Fibroblast of lung (primary cell): ENCODE data around the gene C10orf90. TPM values are rescaled to one million over a fixed set of nuclear protein-coding genes. Genes with fewer than 3 reads are reported as not detected.

Experiments
- DNase-seq, 2 donors: peaks; one replicate each; pipeline versions ENCODE4 v3.0.0 to v3.0.0-alpha.2; 2010; ENCODE audit warnings: low read depth in 2 of 2
- H2AFZ ChIP-seq: 2 replicates; pipeline ENCODE4 v1.5.1; 2012; ENCODE audit warnings: low read length, control low read depth, inconsistent platforms
- H3K27ac ChIP-seq: 2 replicates; pipeline ENCODE4 v1.5.1; 2011; ENCODE audit warnings: low read length, control low read depth; ENCODE audit not compliant: insufficient read depth
- H3K27me3 ChIP-seq: 2 replicates; pipeline ENCODE4 v1.5.1; 2011; ENCODE audit warnings: mild to moderate bottlenecking, low read length; ENCODE audit not compliant: control insufficient read depth, insufficient read depth
- H3K36me3 ChIP-seq: 2 replicates; pipeline ENCODE4 v1.5.1; 2011; ENCODE audit warnings: low read length; ENCODE audit not compliant: control insufficient read depth, insufficient read depth
- H3K4me1 ChIP-seq: 2 replicates; pipeline ENCODE4 v1.5.1; 2011; ENCODE audit warnings: low read length; ENCODE audit not compliant: control insufficient read depth, insufficient read depth; ENCODE audit errors: extremely low read depth
- H3K4me2 ChIP-seq: 2 replicates; pipeline ENCODE4 v1.5.1; 2011; ENCODE audit warnings: low read length, control low read depth; ENCODE audit not compliant: insufficient read depth; ENCODE audit errors: extremely low read depth
- H3K4me3 ChIP-seq, 4 experiments: fragments of 200-600 bp in 1 of 4; sonication (generic) in 1 of 4; replicated peaks in 1 of 4; 2 replicates each; pipeline ENCODE4 v1.5.1; 2011 to 2016; ENCODE audit warnings: low read length in 4 of 4, low read depth in 3 of 4, mild to moderate bottlenecking in 3 of 4, control low read depth in 2 of 4, inconsistent platforms in 1 of 4, mixed read lengths in 1 of 4; ENCODE audit not compliant: insufficient read depth in 1 of 4; ENCODE audit errors: control extremely low read depth in 1 of 4
- H3K79me2 ChIP-seq: 2 replicates; pipeline ENCODE4 v1.5.1; 2012; ENCODE audit warnings: mild to moderate bottlenecking, low read length, inconsistent platforms; ENCODE audit not compliant: control insufficient read depth, insufficient read depth
- H3K9ac ChIP-seq: 2 replicates; pipeline ENCODE4 v1.5.1; 2011; ENCODE audit warnings: mild to moderate bottlenecking, low read length, control low read depth; ENCODE audit not compliant: insufficient read depth
- H3K9me3 ChIP-seq: 2 replicates; pipeline ENCODE4 v1.5.1; 2012; ENCODE audit warnings: low read depth, low read length; ENCODE audit not compliant: control insufficient read depth, insufficient read depth
- H4K20me1 ChIP-seq: 2 replicates; pipeline ENCODE4 v1.5.1; 2011; ENCODE audit warnings: low read length; ENCODE audit not compliant: control insufficient read depth, insufficient read depth; ENCODE audit errors: extremely low read depth
- EZH2 ChIP-seq: IDR thresholded peaks from 2 replicates; pipeline ENCODE4 v1.5.1; 2012; ENCODE audit warnings: low read length, control low read depth, mild to moderate bottlenecking; ENCODE audit errors: missing control alignments
- polyA plus RNA-seq, 2 donors: library from polyadenylated mRNA; depleted of rRNA in 1 of 2; stranded (reverse) in 1 of 2; unstranded in 1 of 2; fragments of >200 nt; gene quantifications; 2 replicates each; pipeline ENCODE4 v1.2.1, GENCODE V29; 2011 to 2012; ENCODE audit warnings: missing spikeins in 1 of 2
- total RNA-seq: library from RNA; depleted of rRNA; stranded (reverse); fragments of >200 nt; gene quantifications from 2 replicates; pipeline ENCODE4 v1.2.1, GENCODE V29; 2014
- TF ChIP-seq, protein P1 (sequence below), 2 donors: IDR thresholded peaks in 1 of 2; conservative IDR thresholded peaks in 1 of 2; 1 replicate in 1 of 2; 2 replicates in 1 of 2; pipeline ENCODE4 v1.5.1; 2011 to 2012; ENCODE audit warnings: low read length in 2 of 2, control low read depth in 1 of 2, inconsistent platforms in 1 of 2, low read depth in 1 of 2, mild to moderate bottlenecking in 1 of 2

The C10orf90 gene
- total and polyA plus RNA-seq, 2 donors (not counting 1 experiment from before 2014, with no cell fraction given), result 0.17 to 0.65 TPM

- DNase-seq, result no peak
- H3K4me3 ChIP-seq, result no peak overlapping the region
- no peak overlapping the region for H3K4me2 ChIP-seq
- no peak overlapping the region for H3K27ac ChIP-seq
- H4K20me1 ChIP-seq, result no peaks in the 10 kb centered on the region
- no peaks in the 10 kb centered on the region for H3K4me1 ChIP-seq
- H3K79me2 ChIP-seq, result no peaks in the 10 kb centered on the region
- no peak overlapping the region for H2AFZ ChIP-seq
- TF ChIP-seq EZH2, result no peak
- TF ChIP-seq, protein P1, sequence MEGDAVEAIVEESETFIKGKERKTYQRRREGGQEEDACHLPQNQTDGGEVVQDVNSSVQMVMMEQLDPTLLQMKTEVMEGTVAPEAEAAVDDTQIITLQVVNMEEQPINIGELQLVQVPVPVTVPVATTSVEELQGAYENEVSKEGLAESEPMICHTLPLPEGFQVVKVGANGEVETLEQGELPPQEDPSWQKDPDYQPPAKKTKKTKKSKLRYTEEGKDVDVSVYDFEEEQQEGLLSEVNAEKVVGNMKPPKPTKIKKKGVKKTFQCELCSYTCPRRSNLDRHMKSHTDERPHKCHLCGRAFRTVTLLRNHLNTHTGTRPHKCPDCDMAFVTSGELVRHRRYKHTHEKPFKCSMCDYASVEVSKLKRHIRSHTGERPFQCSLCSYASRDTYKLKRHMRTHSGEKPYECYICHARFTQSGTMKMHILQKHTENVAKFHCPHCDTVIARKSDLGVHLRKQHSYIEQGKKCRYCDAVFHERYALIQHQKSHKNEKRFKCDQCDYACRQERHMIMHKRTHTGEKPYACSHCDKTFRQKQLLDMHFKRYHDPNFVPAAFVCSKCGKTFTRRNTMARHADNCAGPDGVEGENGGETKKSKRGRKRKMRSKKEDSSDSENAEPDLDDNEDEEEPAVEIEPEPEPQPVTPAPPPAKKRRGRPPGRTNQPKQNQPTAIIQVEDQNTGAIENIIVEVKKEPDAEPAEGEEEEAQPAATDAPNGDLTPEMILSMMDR (conservative IDR thresholded peaks at IDR 0.05 in 1 of 2, IDR thresholded peaks at IDR 0.05 in 1 of 2; ENCODE audit: low read depth in 1 of 2, low read length in 2 of 2), result no peak
- H3K9me3 ChIP-seq, result no peaks in the 10 kb centered on the region
- no peaks in the 10 kb centered on the region for H3K27me3 ChIP-seq
- no peaks in the 10 kb centered on the region for H3K36me3 ChIP-seq
- no peak overlapping the region for H3K9ac ChIP-seq
Observed at GRCh38 chr10:126469692-126470091, 200.8 kb downstream of the C10orf90 start.

DNA sequence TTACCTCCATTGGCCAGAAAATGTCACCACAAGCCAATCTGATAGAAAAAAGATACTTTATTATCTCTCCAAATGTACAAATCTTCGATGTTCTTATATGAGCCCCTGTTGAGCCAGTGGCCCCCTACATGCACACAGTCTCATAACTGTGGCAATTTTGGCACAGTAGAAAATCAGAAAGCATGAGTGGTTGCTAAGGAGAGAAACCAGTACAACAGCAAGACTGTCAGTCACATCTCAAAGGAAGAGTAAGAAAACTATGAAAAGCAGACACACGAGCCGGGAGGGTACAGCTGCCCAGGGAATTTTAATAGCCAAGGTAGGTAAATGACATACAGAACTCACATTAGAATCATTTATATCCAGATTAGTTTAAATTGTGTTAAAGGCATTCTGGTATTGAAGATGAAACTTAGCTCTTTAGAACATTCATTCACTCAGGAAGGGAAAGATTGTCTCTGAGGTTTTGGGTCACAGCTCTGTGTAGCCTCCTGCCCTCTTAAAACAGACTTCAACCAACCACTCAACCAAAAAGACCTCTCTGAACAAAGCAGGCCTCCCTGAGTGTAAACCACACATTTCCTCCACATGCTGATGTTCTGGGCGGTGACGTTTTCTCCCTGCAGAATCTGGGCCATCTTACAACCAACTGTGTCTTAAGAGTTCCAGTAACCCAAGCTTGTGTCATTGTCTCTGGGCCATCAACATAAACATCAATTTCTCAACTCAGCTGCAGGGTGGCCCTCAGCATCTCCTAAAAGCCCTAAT is 201.4 kb downstream of the C10orf90 start:
- Histone ChIP-seq H3K36me3 (no peaks in the 10 kb centered on the region), H3K27ac (no peak overlapping the region), H3K4me1 (no peaks in the 10 kb centered on the region), H3K4me2 (no peak overlapping the region), H3K4me3 (no peak overlapping the region), H4K20me1 (no peaks in the 10 kb centered on the region), H3K27me3 (no peaks in the 10 kb centered on the region), H3K9me3 (no peaks in the 10 kb centered on the region), H3K9ac (no peak overlapping the region), H3K79me2 (no peaks in the 10 kb centered on the region), H2AFZ (no peak overlapping the region)
- TF ChIP-seq EZH2, result no peak
- TF ChIP-seq, protein P1 (conservative IDR thresholded peaks at IDR 0.05 in 1 of 2, IDR thresholded peaks at IDR 0.05 in 1 of 2; ENCODE audit: low read depth in 1 of 2, low read length in 2 of 2), result no peak
- DNase-seq, result peak; percentile 31 to 77

- DNase-seq, result no peak
- Histone ChIP-seq H3K79me2 (no peaks in the 10 kb centered on the region), H3K9ac (no peak overlapping the region)
Observed at GRCh38 chr10:126468467-126468866, 202.0 kb downstream of the C10orf90 start.

More at GRCh38 chr10:126468467-126468866, 202.0 kb downstream of the C10orf90 start:
- H3K36me3 ChIP-seq, result no peaks in the 10 kb centered on the region
- H3K4me3 ChIP-seq, result no peak overlapping the region
- no peaks in the 10 kb centered on the region for H4K20me1 ChIP-seq
- H2AFZ ChIP-seq, result no peak overlapping the region
- H3K4me2 ChIP-seq, result no peak overlapping the region
- no peak overlapping the region for H3K27ac ChIP-seq
- H3K4me1 ChIP-seq, result no peaks in the 10 kb centered on the region
- no peak for TF ChIP-seq EZH2
- TF ChIP-seq, protein P1 (conservative IDR thresholded peaks at IDR 0.05 in 1 of 2, IDR thresholded peaks at IDR 0.05 in 1 of 2; ENCODE audit: low read depth in 1 of 2, low read length in 2 of 2), result no peak
- H3K27me3 ChIP-seq, result no peaks in the 10 kb centered on the region
- H3K9me3 ChIP-seq, result no peaks in the 10 kb centered on the region
